Measurements from ENCODE around the gene ZG16.
"Not testable (repeated sequence)": the region's sequence is repeated elsewhere in the genome, so short reads cannot be mapped to it uniquely, and the experiment has no call there.

Gene ZG16

GRCh38 chr16:29737713-29738112 is 40.3 kb upstream of the ZG16 start:
- no peak overlapping the region for H3K4me2 ChIP-seq (ENCODE audit: low read depth, low read length)
- no peaks in the 10 kb centered on the region for H3K79me2 ChIP-seq (ENCODE audit: low read length)
- TF ChIP-seq, protein P1, sequence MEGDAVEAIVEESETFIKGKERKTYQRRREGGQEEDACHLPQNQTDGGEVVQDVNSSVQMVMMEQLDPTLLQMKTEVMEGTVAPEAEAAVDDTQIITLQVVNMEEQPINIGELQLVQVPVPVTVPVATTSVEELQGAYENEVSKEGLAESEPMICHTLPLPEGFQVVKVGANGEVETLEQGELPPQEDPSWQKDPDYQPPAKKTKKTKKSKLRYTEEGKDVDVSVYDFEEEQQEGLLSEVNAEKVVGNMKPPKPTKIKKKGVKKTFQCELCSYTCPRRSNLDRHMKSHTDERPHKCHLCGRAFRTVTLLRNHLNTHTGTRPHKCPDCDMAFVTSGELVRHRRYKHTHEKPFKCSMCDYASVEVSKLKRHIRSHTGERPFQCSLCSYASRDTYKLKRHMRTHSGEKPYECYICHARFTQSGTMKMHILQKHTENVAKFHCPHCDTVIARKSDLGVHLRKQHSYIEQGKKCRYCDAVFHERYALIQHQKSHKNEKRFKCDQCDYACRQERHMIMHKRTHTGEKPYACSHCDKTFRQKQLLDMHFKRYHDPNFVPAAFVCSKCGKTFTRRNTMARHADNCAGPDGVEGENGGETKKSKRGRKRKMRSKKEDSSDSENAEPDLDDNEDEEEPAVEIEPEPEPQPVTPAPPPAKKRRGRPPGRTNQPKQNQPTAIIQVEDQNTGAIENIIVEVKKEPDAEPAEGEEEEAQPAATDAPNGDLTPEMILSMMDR (IDR thresholded peaks at IDR 0.05; ENCODE audit: low read length) = no peak
- no peak for TF ChIP-seq EZH2 (optimal IDR thresholded peaks at IDR 0.05; ENCODE audit: low read depth, low read length)
- no peak for TF ChIP-seq EZH2phosphoT487 (IDR thresholded peaks at IDR 0.05; ENCODE audit: low read length)
- H3K9me3 ChIP-seq (replicated peaks; ENCODE audit: insufficient read depth, low read length) = no peaks in the 10 kb centered on the region
- peaks cover 15% of the 10 kb centered on the region for H3F3A ChIP-seq (ENCODE audit: insufficient read depth, low read length)
- H4K20me1 ChIP-seq (ENCODE audit: insufficient read depth, low read length) = no peaks in the 10 kb centered on the region
- no peaks in the 10 kb centered on the region for H3K27me3 ChIP-seq (replicated peaks; ENCODE audit: insufficient read depth, low read length)
- peak overlapping the region; percentile 77; the same call in 1 of the 2 replicates for H3K27ac ChIP-seq (ENCODE audit: low read length)
- DNase-seq = no peak
- no peak overlapping the region for H2AFZ ChIP-seq (ENCODE audit: low read length)
- peaks cover 24% of the 10 kb centered on the region for H3K4me1 ChIP-seq (ENCODE audit: low read length)
- no peak overlapping the region for H3K9ac ChIP-seq (ENCODE audit: low read length)
- no peak overlapping the region for H3K4me3 ChIP-seq (ENCODE audit: low read length)
- H3K9me2 ChIP-seq (replicated peaks; ENCODE audit: insufficient read depth, low read length) = no peaks in the 10 kb centered on the region
- H3K36me3 ChIP-seq (replicated peaks; ENCODE audit: insufficient read depth, low read length) = no peaks in the 10 kb centered on the region

DNA sequence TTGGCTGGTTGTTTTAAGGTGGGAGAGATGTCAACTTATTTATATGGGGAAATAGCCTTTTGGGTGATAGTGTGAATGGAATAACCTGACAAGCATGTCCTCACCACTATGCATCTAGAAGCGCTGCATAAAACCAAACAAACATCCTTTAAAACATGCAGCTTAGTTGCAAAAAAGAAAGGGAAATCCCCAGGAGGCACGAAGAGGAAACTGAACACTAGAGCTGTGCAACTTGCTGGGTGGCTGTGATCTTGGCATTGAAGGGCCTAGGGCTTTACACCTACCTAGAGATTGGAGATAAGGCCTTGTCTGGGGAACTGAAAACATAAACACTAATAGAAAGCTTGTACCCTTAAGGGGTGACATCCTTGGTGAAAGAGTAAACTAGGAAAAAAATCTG is 39.5 kb upstream of the ZG16 start:
- Histone ChIP-seq H3K9me2 (replicated peaks; ENCODE audit: insufficient read depth, low read length) (no peaks in the 10 kb centered on the region), H3K9ac (ENCODE audit: low read length) (peak overlapping the region; percentile 16; the same call in 1 of the 2 replicates), H3F3A (ENCODE audit: insufficient read depth, low read length) (peaks cover 14% of the 10 kb centered on the region), H3K4me1 (ENCODE audit: low read length) (peaks cover 20% of the 10 kb centered on the region), H3K4me2 (ENCODE audit: low read depth, low read length) (peak overlapping the region; percentile 15; the same call in 1 of the 2 replicates), H3K4me3 (ENCODE audit: low read length) (no peak overlapping the region), H3K27ac (ENCODE audit: low read length) (peak overlapping the region; percentile 77), H3K36me3 (replicated peaks; ENCODE audit: insufficient read depth, low read length) (no peaks in the 10 kb centered on the region), H2AFZ (ENCODE audit: low read length) (0 out of 2 replicates have a peak overlapping the region, but pooled peaks have one; percentile 19), H3K79me2 (ENCODE audit: low read length) (no peaks in the 10 kb centered on the region), H4K20me1 (ENCODE audit: insufficient read depth, low read length) (no peaks in the 10 kb centered on the region), H3K9me3 (replicated peaks; ENCODE audit: insufficient read depth, low read length) (no peaks in the 10 kb centered on the region), H3K27me3 (replicated peaks; ENCODE audit: insufficient read depth, low read length) (no peaks in the 10 kb centered on the region)
- DNase-seq = peak; percentile 74
- TF ChIP-seq EZH2 (optimal IDR thresholded peaks at IDR 0.05; ENCODE audit: low read depth, low read length) (no peak), EZH2phosphoT487 (IDR thresholded peaks at IDR 0.05; ENCODE audit: low read length) (no peak)
- TF ChIP-seq, protein P1 (IDR thresholded peaks at IDR 0.05; ENCODE audit: low read length) = no peak

- H3K27me3 ChIP-seq (replicated peaks; ENCODE audit: insufficient read depth, low read length); DNase-seq; H3K4me2 ChIP-seq (ENCODE audit: low read depth, low read length); H2AFZ ChIP-seq (ENCODE audit: low read length); H3K9me2 ChIP-seq (replicated peaks; ENCODE audit: insufficient read depth, low read length); H3K9ac ChIP-seq (ENCODE audit: low read length); H4K20me1 ChIP-seq (ENCODE audit: insufficient read depth, low read length); H3K36me3 ChIP-seq (replicated peaks; ENCODE audit: insufficient read depth, low read length); H3K9me3 ChIP-seq (replicated peaks; ENCODE audit: insufficient read depth, low read length); H3K4me3 ChIP-seq (ENCODE audit: low read length); H3K27ac ChIP-seq (ENCODE audit: low read length): not testable (repeated sequence)
- Histone ChIP-seq H3K79me2 (ENCODE audit: low read length) (peaks cover 12% of the 10 kb centered on the region), H3K4me1 (ENCODE audit: low read length) (peaks cover 30% of the 10 kb centered on the region), H3F3A (ENCODE audit: insufficient read depth, low read length) (peaks cover 16% of the 10 kb centered on the region)
Measured at GRCh38 chr16:29739927-29740629, 38.0 kb upstream of the ZG16 start.

DNA sequence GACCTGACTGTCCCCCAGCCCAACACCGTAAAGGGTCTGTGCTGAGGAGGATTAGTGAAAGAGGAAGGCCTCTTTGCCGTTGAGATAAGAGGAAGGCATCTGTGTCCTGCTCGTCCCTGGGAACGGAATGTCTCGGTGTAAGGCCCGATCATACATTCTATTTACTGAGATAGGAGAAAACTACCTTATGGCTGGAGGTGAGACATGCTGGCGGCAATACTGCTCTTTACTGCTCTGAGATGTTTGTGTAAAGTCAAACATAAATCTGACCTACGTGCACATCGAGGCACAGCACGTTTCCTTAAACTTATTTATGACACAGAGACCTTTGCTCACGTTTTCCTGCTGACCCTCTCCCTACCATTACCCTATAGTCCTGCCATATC is 37.4 kb upstream of the ZG16 start:
- not testable (repeated sequence) for H3K9ac ChIP-seq (ENCODE audit: low read length); H3K4me3 ChIP-seq (ENCODE audit: low read length); DNase-seq; H3K27ac ChIP-seq (ENCODE audit: low read length); H3K9me2 ChIP-seq (replicated peaks; ENCODE audit: insufficient read depth, low read length); H4K20me1 ChIP-seq (ENCODE audit: insufficient read depth, low read length); H3K9me3 ChIP-seq (replicated peaks; ENCODE audit: insufficient read depth, low read length); H2AFZ ChIP-seq (ENCODE audit: low read length); H3K4me2 ChIP-seq (ENCODE audit: low read depth, low read length); H3K36me3 ChIP-seq (replicated peaks; ENCODE audit: insufficient read depth, low read length); H3K27me3 ChIP-seq (replicated peaks; ENCODE audit: insufficient read depth, low read length)
- H3K79me2 ChIP-seq (ENCODE audit: low read length) = peaks cover 17% of the 10 kb centered on the region
- H3K4me1 ChIP-seq (ENCODE audit: low read length) = peaks cover 33% of the 10 kb centered on the region
- H3F3A ChIP-seq (ENCODE audit: insufficient read depth, low read length) = peaks cover 16% of the 10 kb centered on the region

Measured in MM.1S (cell line).